Hepatocyte (in vitro differentiated cells): Measurements from ENCODE around the gene ACSBG1.

Source experiments
- CTCF ChIP-seq: fragments of 200-600 bp; sonication (generic); IDR thresholded peaks from 2 replicates; pipeline ENCODE4 v1.5.1; 2016; ENCODE audit warnings: antibody characterized with exemption, mild to moderate bottlenecking; ENCODE audit not compliant: poor library complexity
- EZH2phosphoT487 ChIP-seq: fragments of 200-600 bp; sonication (generic); IDR thresholded peaks from one replicate; pipeline ENCODE4 v1.6.1; 2018; ENCODE audit warnings: antibody characterized with exemption, mild to moderate bottlenecking, low read depth, moderate library complexity; ENCODE audit not compliant: unreplicated experiment, severe bottlenecking

DNA sequence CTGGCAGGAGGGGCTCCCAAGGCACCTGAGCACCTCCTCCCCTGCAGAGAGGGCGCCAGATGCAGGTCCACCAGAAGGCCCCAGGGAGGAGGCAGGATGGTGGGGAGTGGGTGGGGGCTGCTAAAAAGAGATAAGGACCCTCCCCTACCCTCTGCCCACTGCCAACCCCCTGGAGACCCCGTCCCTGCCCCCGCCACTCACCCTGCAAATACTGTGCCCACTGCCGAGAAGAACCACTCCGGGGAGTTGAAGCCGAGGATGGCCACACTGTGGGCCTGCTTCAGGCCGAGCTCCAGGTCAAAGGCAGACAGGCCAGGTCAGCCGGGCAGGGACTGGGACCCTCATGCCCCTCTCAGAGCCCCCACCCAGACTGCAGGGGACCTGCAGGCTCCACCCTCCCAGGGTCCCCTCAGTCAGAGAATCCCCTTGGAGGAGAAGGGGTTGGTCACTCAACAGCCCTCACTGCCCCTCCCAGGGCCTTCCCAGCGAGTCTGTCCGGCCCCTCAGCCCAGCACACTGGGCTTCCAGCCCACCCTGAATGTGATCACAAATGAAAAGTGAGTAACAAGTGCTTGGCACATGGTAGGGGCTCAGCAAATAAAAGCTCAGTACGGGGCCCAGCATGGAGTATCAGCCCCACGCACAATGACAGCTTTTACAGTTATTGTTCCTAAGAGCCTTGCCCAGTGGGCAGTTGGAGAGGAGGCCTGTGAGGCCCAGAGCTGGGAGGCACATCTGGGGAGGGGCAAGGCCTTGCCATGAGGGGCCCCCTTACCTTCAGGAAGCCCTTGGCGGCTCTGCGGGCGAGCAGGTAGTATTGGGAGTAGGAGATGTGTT, 40.4 kb downstream of the ACSBG1 start:
- no peak for TF ChIP-seq CTCF
- TF ChIP-seq EZH2phosphoT487 = no peak
